HEK293 (cell line): ENCODE data around the gene FCMR.

Experiments used
- SCRT2 ChIP-seq: fragments of 450-650 bp; formaldehyde crosslinking; IDR thresholded peaks from 2 replicates; pipeline ENCODE4 v1.5.1; 2016; ENCODE audit warnings: missing biosample characterization, missing genetic modification characterization
- ZFHX2 ChIP-seq: fragments of 450-650 bp; formaldehyde crosslinking; conservative IDR thresholded peaks from 2 replicates; pipeline ENCODE4 v1.5.1; 2016; ENCODE audit warnings: missing biosample characterization, missing genetic modification characterization
- ZNF501 ChIP-seq: fragments of 450-650 bp; formaldehyde crosslinking; IDR thresholded peaks from 2 replicates; pipeline ENCODE4 v1.5.1; 2016; ENCODE audit warnings: missing biosample characterization, missing genetic modification characterization
- TF ChIP-seq, protein P1 (sequence below): fragments of 450-650 bp; formaldehyde crosslinking; IDR thresholded peaks from 2 replicates; pipeline ENCODE4 v1.5.1; 2016; ENCODE audit warnings: missing biosample characterization, missing genetic modification characterization

DNA sequence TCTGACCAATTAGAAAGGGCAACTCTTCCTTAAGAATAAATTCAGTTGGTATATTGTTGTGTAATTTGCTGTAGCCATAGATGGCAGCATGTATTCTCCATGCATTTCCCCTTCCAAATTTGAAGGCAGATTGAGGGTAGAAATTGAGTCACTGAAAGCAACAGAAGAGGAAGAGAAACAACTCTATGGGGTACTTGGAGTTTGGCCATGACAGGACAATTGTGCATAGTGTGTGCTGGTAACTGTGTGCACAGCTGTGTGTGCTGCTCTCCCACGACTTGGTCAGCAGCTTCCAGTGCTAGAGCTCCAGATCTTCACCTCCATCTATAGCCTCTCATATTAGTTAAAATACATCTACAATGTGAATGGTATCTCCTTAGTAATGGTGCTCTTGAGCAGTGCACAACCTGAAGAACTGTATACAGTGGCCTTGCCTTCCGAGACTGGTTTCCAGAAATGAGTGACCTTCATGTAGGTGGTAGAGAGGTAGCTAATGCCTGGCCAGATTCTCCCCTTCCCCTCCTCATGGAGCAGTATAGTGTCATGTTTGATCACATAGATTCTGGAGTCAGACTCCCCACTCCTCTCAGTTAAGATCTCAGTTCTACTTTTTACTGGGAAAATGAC, 49.4 kb upstream of the FCMR start:
- TF ChIP-seq ZFHX2 (tag by site-specific recombination) (no peak), SCRT2 (no peak), ZNF501 (tag by site-specific recombination) (no peak)
- TF ChIP-seq, protein P1, sequence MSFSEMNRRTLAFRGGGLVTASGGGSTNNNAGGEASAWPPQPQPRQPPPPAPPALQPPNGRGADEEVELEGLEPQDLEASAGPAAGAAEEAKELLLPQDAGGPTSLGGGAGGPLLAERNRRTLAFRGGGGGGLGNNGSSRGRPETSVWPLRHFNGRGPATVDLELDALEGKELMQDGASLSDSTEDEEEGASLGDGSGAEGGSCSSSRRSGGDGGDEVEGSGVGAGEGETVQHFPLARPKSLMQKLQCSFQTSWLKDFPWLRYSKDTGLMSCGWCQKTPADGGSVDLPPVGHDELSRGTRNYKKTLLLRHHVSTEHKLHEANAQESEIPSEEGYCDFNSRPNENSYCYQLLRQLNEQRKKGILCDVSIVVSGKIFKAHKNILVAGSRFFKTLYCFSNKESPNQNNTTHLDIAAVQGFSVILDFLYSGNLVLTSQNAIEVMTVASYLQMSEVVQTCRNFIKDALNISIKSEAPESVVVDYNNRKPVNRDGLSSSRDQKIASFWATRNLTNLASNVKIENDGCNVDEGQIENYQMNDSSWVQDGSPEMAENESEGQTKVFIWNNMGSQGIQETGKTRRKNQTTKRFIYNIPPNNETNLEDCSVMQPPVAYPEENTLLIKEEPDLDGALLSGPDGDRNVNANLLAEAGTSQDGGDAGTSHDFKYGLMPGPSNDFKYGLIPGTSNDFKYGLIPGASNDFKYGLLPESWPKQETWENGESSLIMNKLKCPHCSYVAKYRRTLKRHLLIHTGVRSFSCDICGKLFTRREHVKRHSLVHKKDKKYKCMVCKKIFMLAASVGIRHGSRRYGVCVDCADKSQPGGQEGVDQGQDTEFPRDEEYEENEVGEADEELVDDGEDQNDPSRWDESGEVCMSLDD (tag by site-specific recombination) = no peak
